SK-N-MC (cell line): ENCODE measurements around the gene SEMA3D.

Source experiments
- DNase-seq: peaks from one replicate; pipeline ENCODE4 v3.0.0-alpha.2; 2011; ENCODE audit warnings: low read depth, low spot score
- H3K27ac ChIP-seq: fragments of 200-600 bp; sonication (generic); 2 replicates; pipeline ENCODE4 v1.5.1; 2016; ENCODE audit warnings: mixed run types
- H3K36me3 ChIP-seq: fragments of 200-600 bp; sonication (generic); 2 replicates; pipeline ENCODE4 v1.6.1; 2017; ENCODE audit warnings: antibody characterized with exemption, low read length, mixed read lengths; ENCODE audit not compliant: insufficient read depth
- H3K4me3 ChIP-seq: fragments of 200-600 bp; sonication (generic); 2 replicates; pipeline ENCODE4 v1.5.1; 2016
- H3K9ac ChIP-seq: fragments of 200-600 bp; sonication (generic); 2 replicates; pipeline ENCODE4 v1.8.0; 2017; ENCODE audit warnings: mixed run types, mixed read lengths; ENCODE audit not compliant: insufficient read length
- H3K9me3 ChIP-seq: fragments of 200-600 bp; sonication (generic); 2 replicates; pipeline ENCODE4 v1.6.1; 2017; ENCODE audit warnings: low read depth, mild to moderate bottlenecking, antibody characterized with exemption, low read length, moderate library complexity, mixed read lengths
- EZH2 ChIP-seq: fragments of 200-600 bp; sonication (generic); IDR thresholded peaks from one replicate; pipeline ENCODE4 v1.6.1; 2017; ENCODE audit warnings: antibody characterized with exemption
- FOXP2 ChIP-seq: optimal IDR thresholded peaks from 2 replicates; pipeline ENCODE3; 2011; ENCODE audit warnings: mild to moderate bottlenecking, moderate library complexity; ENCODE audit not compliant: insufficient read depth; ENCODE audit errors: extremely low read length, control extremely low read depth
- POLR2AphosphoS5 ChIP-seq: IDR thresholded peaks from 2 replicates; pipeline ENCODE4 v1.6.1; 2012; ENCODE audit warnings: mild to moderate bottlenecking, low read depth, low read length, borderline replicate concordance

Gene SEMA3D

GRCh38 chr7:85186521-85187241 is at the start of gene SEMA3D:
SEMA3D (minus strand) TSS chr7:85187056; CDS start chr7:85121891, 65,165 bp downstream.
- Histone ChIP-seq H3K27ac (no peak within 1 kb of the TSS), H3K4me3 (peak within 1 kb of the TSS; percentile 96), H3K9me3 (no peaks in the 10 kb centered on the region), H3K9ac (peak within 1 kb of the TSS; percentile 63), H3K36me3 (no peaks in the 10 kb centered on the region)
- DNase-seq, result no peak
- TF ChIP-seq EZH2 (no peak), POLR2AphosphoS5 (no peak), FOXP2 (no peak)

DNA sequence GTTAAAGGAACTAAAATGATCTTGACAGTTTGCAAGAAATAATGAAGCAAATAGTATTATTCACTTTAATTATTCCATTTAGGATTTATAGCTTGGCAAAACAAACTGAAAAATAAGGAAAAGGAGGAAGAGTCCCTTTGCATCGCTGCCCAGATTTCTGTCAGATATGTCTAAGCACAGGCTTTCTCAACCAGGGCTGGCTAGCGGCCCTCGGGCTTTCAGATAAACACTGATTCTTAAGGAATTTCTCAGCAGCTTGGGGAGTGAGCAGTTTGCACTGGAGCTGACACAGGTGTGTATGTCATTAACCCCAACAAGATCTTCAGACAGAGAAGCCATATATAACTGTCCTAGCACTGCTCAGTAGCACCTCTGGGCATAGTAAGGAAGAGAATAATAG is 47.9 kb upstream of the SEMA3D start:
- TF ChIP-seq EZH2, result no peak
- no peak for TF ChIP-seq FOXP2
- TF ChIP-seq POLR2AphosphoS5, result no peak
- Histone ChIP-seq H3K9me3 (no peaks in the 10 kb centered on the region), H3K36me3 (no peaks in the 10 kb centered on the region), H3K4me3 (no peak overlapping the region), H3K9ac (no peak overlapping the region), H3K27ac (no peak overlapping the region)
- DNase-seq, result no peak

DNA sequence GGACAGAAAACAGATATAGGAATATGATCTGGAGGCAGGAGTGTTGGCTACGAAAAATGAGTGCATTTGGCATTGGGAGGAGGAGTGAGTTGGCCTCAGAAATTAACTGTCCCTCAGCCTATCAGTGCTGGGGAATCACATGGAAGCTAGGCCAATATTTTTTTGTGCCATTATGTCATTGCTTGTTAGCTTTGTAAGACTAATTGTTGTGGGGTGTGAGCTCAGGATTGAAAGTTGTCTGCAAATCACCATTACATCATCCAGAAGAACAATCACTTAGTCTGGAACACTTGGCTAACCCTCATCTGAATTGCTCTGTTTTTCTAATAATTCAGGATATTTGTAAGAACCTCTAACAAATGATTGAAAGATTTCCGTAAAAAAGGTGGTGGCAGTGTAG is 45.2 kb upstream of the SEMA3D start:
- H3K9ac ChIP-seq, result no peak overlapping the region
- H3K4me3 ChIP-seq, result no peak overlapping the region
- no peak overlapping the region for H3K27ac ChIP-seq
- no peaks in the 10 kb centered on the region for H3K36me3 ChIP-seq
- no peak for TF ChIP-seq EZH2
- no peak for TF ChIP-seq FOXP2
- no peak for TF ChIP-seq POLR2AphosphoS5
- no peaks in the 10 kb centered on the region for H3K9me3 ChIP-seq
- DNase-seq, result no peak

DNA sequence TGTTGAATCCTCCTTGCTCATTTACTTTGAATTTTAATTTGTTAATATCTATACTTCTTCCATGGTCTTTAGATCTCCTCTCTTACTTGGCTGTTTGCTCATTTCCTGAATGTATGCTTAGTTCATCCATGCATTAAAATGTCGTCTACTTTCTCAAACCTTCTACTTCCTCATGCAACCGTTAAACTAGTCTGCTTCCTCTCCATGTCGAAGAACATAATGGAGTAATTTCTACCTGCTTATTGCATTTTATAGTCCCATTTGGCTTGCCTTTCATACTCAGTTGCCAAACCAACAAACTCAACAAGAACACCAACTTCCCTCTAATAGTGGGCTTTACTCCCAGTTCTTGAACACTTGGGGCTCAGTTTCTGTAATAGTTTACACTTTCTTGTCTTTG is 43.8 kb upstream of the SEMA3D start:
- Histone ChIP-seq H3K27ac (no peak overlapping the region), H3K9me3 (no peaks in the 10 kb centered on the region), H3K4me3 (no peak overlapping the region), H3K36me3 (no peaks in the 10 kb centered on the region), H3K9ac (no peak overlapping the region)
- no peak for DNase-seq
- TF ChIP-seq EZH2, result no peak
- TF ChIP-seq FOXP2, result no peak
- TF ChIP-seq POLR2AphosphoS5, result no peak

DNA sequence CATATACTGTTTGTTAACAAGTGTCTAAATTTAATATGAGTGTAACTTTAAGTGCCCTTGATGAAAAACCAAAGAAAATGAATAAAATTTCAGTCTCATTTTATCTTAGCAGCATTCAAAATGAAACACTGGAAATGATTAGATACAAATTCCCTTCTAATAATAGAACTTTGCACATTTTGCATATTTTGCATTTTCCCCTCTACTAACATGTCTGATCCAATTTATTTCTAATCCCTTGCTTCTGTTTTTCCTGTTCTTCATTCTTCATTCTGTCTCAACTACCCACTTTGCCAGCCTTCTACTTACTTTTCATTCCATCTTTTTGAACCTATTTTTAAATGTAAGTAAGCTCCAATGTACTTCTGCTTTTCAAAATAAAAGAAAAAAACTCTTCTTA is 42.7 kb upstream of the SEMA3D start:
- Histone ChIP-seq H3K9ac (no peak overlapping the region), H3K4me3 (no peak overlapping the region; the same call in 1 of the 2 replicates), H3K9me3 (no peaks in the 10 kb centered on the region), H3K27ac (0 out of 2 replicates have a peak overlapping the region, but pooled peaks have one; percentile 22), H3K36me3 (no peaks in the 10 kb centered on the region)
- DNase-seq, result no peak
- TF ChIP-seq FOXP2 (no peak), POLR2AphosphoS5 (no peak), EZH2 (no peak)

DNA sequence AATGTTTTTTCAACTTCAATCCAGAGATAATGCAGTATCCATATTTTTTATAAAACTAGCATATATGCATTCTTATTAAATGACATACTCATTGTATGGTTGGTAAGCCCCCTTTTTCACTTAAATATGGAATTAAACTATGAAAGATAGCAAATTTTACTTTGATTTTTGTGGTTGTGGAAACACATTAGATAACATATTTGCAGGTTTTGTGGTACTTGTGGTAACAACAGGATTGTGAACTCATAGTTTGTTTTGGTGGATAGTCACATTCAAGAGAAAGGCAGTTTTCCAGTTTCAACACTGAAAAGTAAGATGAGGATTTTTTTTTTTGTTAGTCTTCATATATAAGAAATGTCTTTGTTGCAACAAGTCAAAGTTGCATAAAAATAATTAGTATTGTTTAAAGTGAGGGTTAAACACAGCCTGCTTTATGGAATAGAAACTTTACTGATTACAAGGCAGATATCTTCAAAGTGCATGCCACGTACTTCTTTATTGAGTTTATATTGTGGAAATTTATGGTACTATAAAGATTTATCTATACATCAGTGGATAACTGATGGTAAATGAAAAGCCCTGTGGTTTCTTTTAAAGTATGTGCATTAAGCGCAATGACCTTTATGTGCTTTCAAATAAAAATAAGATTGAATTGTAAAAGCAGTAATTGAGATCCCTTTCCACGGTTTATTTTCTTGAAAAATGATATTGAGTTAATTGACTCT is 39.7 kb upstream of the SEMA3D start:
- Histone ChIP-seq H3K9ac (no peak overlapping the region), H3K4me3 (no peak overlapping the region), H3K27ac (no peak overlapping the region), H3K9me3 (no peaks in the 10 kb centered on the region), H3K36me3 (no peaks in the 10 kb centered on the region)
- TF ChIP-seq FOXP2 (no peak), EZH2 (no peak), POLR2AphosphoS5 (no peak)
- no peak for DNase-seq

- TF ChIP-seq POLR2AphosphoS5 (no peak), EZH2 (no peak), FOXP2 (no peak)
- no peak for DNase-seq
- H3K4me3 ChIP-seq, result no peak overlapping the region
- H3K27ac ChIP-seq, result no peak overlapping the region
- no peaks in the 10 kb centered on the region for H3K9me3 ChIP-seq
- H3K36me3 ChIP-seq, result no peaks in the 10 kb centered on the region
- H3K9ac ChIP-seq, result no peak overlapping the region
Observed at GRCh38 chr7:85224171-85224570, 37.3 kb upstream of the SEMA3D start.

GRCh38 chr7:85222522-85222921 is 35.7 kb upstream of the SEMA3D start:
- no peak overlapping the region for H3K9ac ChIP-seq

More at GRCh38 chr7:85222522-85222921, 35.7 kb upstream of the SEMA3D start:
- no peaks in the 10 kb centered on the region for H3K36me3 ChIP-seq
- no peak overlapping the region for H3K4me3 ChIP-seq
- TF ChIP-seq EZH2 (no peak), POLR2AphosphoS5 (no peak), FOXP2 (no peak)
- no peaks in the 10 kb centered on the region for H3K9me3 ChIP-seq
- H3K27ac ChIP-seq, result no peak overlapping the region
- DNase-seq, result no peak
